DND-41 (cell line): ENCODE data around the gene CDA.

Source experiments
- EZH2 ChIP-seq: IDR thresholded peaks from 3 replicates; pipeline ENCODE4 v1.6.1; 2012; ENCODE audit warnings: borderline replicate concordance, low read depth, mild to moderate bottlenecking, moderate library complexity, low read length, inconsistent platforms; ENCODE audit not compliant: severe bottlenecking
- TF ChIP-seq, protein P1 (sequence below): IDR thresholded peaks from 2 replicates; pipeline ENCODE4 v1.5.1; 2012; ENCODE audit warnings: borderline replicate concordance, low read length, moderate library complexity, mild to moderate bottlenecking; ENCODE audit not compliant: poor library complexity, severe bottlenecking; ENCODE audit errors: extremely low read depth

DNA sequence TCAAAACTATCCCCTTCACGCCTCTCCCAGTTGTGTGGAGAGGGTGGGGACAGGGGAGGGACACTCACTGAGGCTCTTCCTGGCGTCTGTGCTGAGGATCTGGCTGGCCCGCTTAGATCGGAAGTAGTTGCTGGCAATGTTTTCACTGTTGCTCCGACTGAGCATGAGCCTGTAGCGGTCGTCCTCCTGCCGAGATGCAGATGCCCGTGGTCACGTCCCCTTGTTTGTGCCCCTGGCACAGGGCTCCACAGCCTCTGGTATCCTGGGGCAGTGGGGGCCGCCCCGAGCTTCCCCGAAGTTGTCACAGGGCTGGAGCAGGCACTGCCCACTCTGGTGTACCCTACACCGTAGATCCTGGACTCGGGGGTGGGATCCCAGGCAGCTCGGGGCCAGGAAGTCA, 77.2 kb downstream of the CDA start:
- TF ChIP-seq, protein P1, sequence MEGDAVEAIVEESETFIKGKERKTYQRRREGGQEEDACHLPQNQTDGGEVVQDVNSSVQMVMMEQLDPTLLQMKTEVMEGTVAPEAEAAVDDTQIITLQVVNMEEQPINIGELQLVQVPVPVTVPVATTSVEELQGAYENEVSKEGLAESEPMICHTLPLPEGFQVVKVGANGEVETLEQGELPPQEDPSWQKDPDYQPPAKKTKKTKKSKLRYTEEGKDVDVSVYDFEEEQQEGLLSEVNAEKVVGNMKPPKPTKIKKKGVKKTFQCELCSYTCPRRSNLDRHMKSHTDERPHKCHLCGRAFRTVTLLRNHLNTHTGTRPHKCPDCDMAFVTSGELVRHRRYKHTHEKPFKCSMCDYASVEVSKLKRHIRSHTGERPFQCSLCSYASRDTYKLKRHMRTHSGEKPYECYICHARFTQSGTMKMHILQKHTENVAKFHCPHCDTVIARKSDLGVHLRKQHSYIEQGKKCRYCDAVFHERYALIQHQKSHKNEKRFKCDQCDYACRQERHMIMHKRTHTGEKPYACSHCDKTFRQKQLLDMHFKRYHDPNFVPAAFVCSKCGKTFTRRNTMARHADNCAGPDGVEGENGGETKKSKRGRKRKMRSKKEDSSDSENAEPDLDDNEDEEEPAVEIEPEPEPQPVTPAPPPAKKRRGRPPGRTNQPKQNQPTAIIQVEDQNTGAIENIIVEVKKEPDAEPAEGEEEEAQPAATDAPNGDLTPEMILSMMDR, result no peak
- TF ChIP-seq EZH2, result no peak
